GM21723 (cell line): ENCODE data around the gene GGCT.
"Not testable (repeated sequence)": the region's sequence is repeated elsewhere in the genome, so short reads cannot be mapped to it uniquely, and the experiment has no call there.

Source experiments
- ATAC-seq: cut with Tn5 transposase; IDR thresholded peaks from one replicate; pipeline ENCODE4 v1.9.1; 2021; ENCODE audit warnings: mild to moderate bottlenecking, moderate library complexity; ENCODE audit not compliant: unreplicated experiment

The GGCT gene

DNA sequence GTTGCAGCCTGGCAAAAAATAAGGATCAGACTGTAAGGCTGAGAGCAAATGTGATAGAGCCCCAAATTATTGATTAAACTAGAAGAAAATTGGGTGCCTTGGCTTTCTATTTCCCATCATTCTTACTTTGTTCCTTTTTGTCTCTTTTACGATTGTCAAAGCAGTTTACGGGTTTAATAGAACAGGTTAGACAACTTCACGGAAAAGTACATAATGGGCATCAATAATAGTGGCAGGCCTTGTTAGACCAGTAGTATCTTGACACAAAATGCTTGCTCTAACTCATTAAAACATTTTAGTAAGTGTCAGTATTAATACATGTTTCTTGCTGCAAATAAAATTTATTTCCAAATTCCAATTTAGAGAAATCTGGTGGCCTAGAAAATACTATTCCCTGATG lies 14.5 kb upstream of the GGCT start:
- no peak for ATAC-seq

DNA sequence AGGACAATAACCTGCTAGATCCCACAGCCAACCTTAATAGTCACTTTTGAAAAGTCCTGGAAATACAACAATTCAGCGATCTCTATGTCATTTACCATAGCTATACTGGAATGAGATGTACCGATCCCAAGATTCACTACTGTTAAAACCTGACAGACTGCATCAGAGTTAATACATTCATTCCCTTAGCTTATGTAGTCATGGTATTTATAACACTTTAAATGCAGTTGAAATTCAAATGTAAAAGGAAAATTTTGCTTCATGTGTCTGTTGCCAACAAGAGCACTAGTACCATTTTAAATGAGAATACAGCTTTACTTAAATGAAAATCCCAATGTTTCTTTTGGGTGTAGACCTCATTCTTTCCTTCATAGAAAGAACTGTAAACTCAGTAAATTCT lies 11.1 kb upstream of the GGCT start:
- ATAC-seq: no peak

GRCh38 chr7:30514776-30515175 lies 10.1 kb upstream of the GGCT start:
- no peak for ATAC-seq

- no peak for ATAC-seq
Measured at GRCh38 chr7:30514177-30514576, 9.5 kb upstream of the GGCT start.

GRCh38 chr7:30513762-30514161 lies 9.1 kb upstream of the GGCT start:
- ATAC-seq: no peak

DNA sequence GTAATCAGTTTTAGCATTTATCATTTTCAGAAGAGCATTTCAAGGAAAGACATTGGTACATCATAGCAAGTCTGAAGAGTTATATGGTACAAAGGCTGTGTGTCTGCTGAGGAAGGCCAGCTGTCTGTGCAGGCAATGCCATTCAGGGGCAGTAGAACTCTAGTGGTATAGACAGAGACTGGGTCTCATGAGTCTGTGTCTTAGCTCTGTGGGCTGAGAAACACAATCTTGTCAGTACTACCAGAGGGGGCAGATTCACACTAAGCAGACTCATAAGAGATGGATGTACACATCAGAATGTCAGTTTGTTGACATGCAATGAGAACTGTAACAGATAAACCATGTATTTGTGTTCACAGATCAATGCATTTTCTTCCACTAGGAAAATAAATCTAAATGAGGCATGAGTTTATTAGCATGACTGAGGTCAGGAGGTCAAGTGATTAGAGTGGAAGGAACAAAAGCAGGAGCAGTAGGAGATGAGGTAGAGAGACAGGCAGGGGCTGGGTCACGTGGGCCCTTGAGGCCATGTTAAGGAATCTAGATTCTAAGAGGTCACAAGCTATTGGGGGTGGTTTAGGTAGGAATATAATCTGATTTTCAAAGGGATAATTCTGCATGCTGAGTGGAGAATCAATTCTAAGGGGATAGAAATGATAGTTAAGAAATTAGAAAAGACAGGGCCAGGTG lies 7.5 kb upstream of the GGCT start:
- ATAC-seq: no peak

- no peak for ATAC-seq
Measured at GRCh38 chr7:30511494-30511893, 6.9 kb upstream of the GGCT start.

- no peak for ATAC-seq
Measured at GRCh38 chr7:30510124-30511075, 5.8 kb upstream of the GGCT start.

GRCh38 chr7:30509171-30509857 lies 4.7 kb upstream of the GGCT start:
- ATAC-seq: not testable (repeated sequence)

GRCh38 chr7:30507346-30507900 lies 2.8 kb upstream of the GGCT start:
- ATAC-seq: not testable (repeated sequence)

GRCh38 chr7:30505174-30505697 lies 607 bp upstream of the GGCT start:
- peak; percentile 30 for ATAC-seq

- ATAC-seq: no peak
Measured at GRCh38 chr7:30503274-30504212, 1.1 kb downstream of the GGCT start.

- no peak for ATAC-seq
Measured at GRCh38 chr7:30502470-30503251, 2.0 kb downstream of the GGCT start.

GRCh38 chr7:30501264-30501663 lies 3.4 kb downstream of the GGCT start:
- no peak for ATAC-seq

- no peak for ATAC-seq
Measured at GRCh38 chr7:30493228-30493627, 11.4 kb downstream of the GGCT start.

- no peak for ATAC-seq
Measured at GRCh38 chr7:30491417-30491816, 13.2 kb downstream of the GGCT start.

DNA sequence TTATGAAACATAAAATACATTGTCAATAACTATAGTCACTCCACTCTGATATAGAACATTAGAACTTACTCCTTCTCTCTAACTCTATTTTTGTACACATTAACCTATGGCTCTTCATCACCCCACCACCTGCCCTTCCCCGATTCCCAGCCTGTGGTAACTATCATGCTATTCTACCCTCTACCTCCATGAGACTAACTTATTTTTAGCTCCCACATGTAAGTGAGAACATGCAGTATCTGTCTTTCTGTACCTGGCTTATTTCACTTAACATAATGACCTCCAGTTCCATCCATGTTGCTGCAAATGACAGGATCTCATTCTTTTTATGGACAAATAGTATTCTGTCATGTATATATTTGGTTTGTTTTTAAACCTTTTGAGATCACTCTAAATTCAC lies 17.3 kb downstream of the GGCT start:
- no peak for ATAC-seq

GRCh38 chr7:30485667-30486066 lies 19.0 kb downstream of the GGCT start:
- ATAC-seq: no peak

- ATAC-seq: not testable (repeated sequence)
Measured at GRCh38 chr7:30481416-30481815, 23.2 kb downstream of the GGCT start.
